ENCODE results near the gene LCN6. TPM values are rescaled to one million over a fixed set of nuclear protein-coding genes. Genes with fewer than 3 reads are reported as not detected.
"Not testable (repeated sequence)": the region's sequence is repeated elsewhere in the genome, so short reads cannot be mapped to it uniquely, and the experiment has no call there.

LCN6 gene
- total RNA-seq = not detected

GRCh38 chr9:136748201-136748600, at the start of gene LCN6:
Gene LCN6 (minus strand): TSS chr9:136748525. CDS start chr9:136748483, 42 bp downstream.
- Histone ChIP-seq H3K27me3 (ENCODE audit: insufficient read depth, low read length) (no peaks in the 10 kb centered on the region), H3K9me3 (ENCODE audit: low read depth, low read length) (peaks cover 16% of the 10 kb centered on the region), H3K4me1 (ENCODE audit: insufficient read depth, low read length) (peaks cover 5% of the 10 kb centered on the region), H3K4me3 (ENCODE audit: low read length) (no peak within 1 kb of the TSS)

- not testable (repeated sequence) for H3K9me3 ChIP-seq (ENCODE audit: low read depth, low read length); H3K4me3 ChIP-seq (ENCODE audit: low read length)
- H3K27me3 ChIP-seq (ENCODE audit: insufficient read depth, low read length) = peaks cover 14% of the 10 kb centered on the region
- H3K4me1 ChIP-seq (ENCODE audit: insufficient read depth, low read length) = peaks cover 40% of the 10 kb centered on the region
These were observed 48.5 kb upstream of the LCN6 start for GRCh38 chr9:136796775-136797347.

GRCh38 chr9:136796238-136796774, 48.0 kb upstream of the LCN6 start, which contains the start of gene CCDC183:
Gene CCDC183 (plus strand): TSS chr9:136796338. CDS start chr9:136796398, 60 bp downstream.
- Histone ChIP-seq H3K27me3 (ENCODE audit: insufficient read depth, low read length) (peaks cover 14% of the 10 kb centered on the region), H3K4me1 (ENCODE audit: insufficient read depth, low read length) (peaks cover 43% of the 10 kb centered on the region)

GRCh38 chr9:136795000-136795348, 46.6 kb upstream of the LCN6 start:
- Histone ChIP-seq H3K27me3 (ENCODE audit: insufficient read depth, low read length) (peaks cover 12% of the 10 kb centered on the region), H3K4me1 (ENCODE audit: insufficient read depth, low read length) (peaks cover 38% of the 10 kb centered on the region), H3K9me3 (ENCODE audit: low read depth, low read length) (no peaks in the 10 kb centered on the region), H3K4me3 (ENCODE audit: low read length) (no peak overlapping the region)

More at GRCh38 chr9:136796238-136796774, 48.0 kb upstream of the LCN6 start, which contains the start of gene CCDC183:
- no peaks in the 10 kb centered on the region for H3K9me3 ChIP-seq (ENCODE audit: low read depth, low read length)
- no peak within 1 kb of the TSS for H3K4me3 ChIP-seq (ENCODE audit: low read length)

GRCh38 chr9:136794281-136794999, 46.1 kb upstream of the LCN6 start:
- H3K27me3 ChIP-seq (ENCODE audit: insufficient read depth, low read length) = peaks cover 12% of the 10 kb centered on the region
- no peaks in the 10 kb centered on the region for H3K9me3 ChIP-seq (ENCODE audit: low read depth, low read length)
- H3K4me1 ChIP-seq (ENCODE audit: insufficient read depth, low read length) = peaks cover 34% of the 10 kb centered on the region
- no peak overlapping the region for H3K4me3 ChIP-seq (ENCODE audit: low read length)

GRCh38 chr9:136793086-136793946, 45.0 kb upstream of the LCN6 start:
- Histone ChIP-seq H3K9me3 (ENCODE audit: low read depth, low read length) (no peaks in the 10 kb centered on the region), H3K4me3 (ENCODE audit: low read length) (no peak overlapping the region), H3K27me3 (ENCODE audit: insufficient read depth, low read length) (peaks cover 3% of the 10 kb centered on the region), H3K4me1 (ENCODE audit: insufficient read depth, low read length) (peaks cover 27% of the 10 kb centered on the region)

- Histone ChIP-seq H3K27me3 (ENCODE audit: insufficient read depth, low read length) (peaks cover 3% of the 10 kb centered on the region), H3K9me3 (ENCODE audit: low read depth, low read length) (no peaks in the 10 kb centered on the region), H3K4me1 (ENCODE audit: insufficient read depth, low read length) (peaks cover 33% of the 10 kb centered on the region), H3K4me3 (ENCODE audit: low read length) (no peak overlapping the region)
These were observed 44.2 kb upstream of the LCN6 start for GRCh38 chr9:136792321-136793085.

- no peaks in the 10 kb centered on the region for H3K9me3 ChIP-seq (ENCODE audit: low read depth, low read length)
- no peaks in the 10 kb centered on the region for H3K27me3 ChIP-seq (ENCODE audit: insufficient read depth, low read length)
- H3K4me1 ChIP-seq (ENCODE audit: insufficient read depth, low read length) = peaks cover 35% of the 10 kb centered on the region
- peak overlapping the region; percentile 55 for H3K4me3 ChIP-seq (ENCODE audit: low read length)
These were observed 43.4 kb upstream of the LCN6 start for GRCh38 chr9:136791516-136792276.

- H3K4me1 ChIP-seq (ENCODE audit: insufficient read depth, low read length) = peaks cover 35% of the 10 kb centered on the region
- H3K4me3 ChIP-seq (ENCODE audit: low read length) = peak within 1 kb of the TSS; percentile 55
- H3K9me3 ChIP-seq (ENCODE audit: low read depth, low read length) = no peaks in the 10 kb centered on the region
- no peaks in the 10 kb centered on the region for H3K27me3 ChIP-seq (ENCODE audit: insufficient read depth, low read length)
These were observed 42.6 kb upstream of the LCN6 start, which contains the start of gene TMEM141 for GRCh38 chr9:136790640-136791515. Gene TMEM141 (plus strand): TSS chr9:136791344. CDS start chr9:136791371, 27 bp downstream.

GRCh38 chr9:136789523-136789937, 41.2 kb upstream of the LCN6 start:
- no peak overlapping the region for H3K4me3 ChIP-seq (ENCODE audit: low read length)
- H3K27me3 ChIP-seq (ENCODE audit: insufficient read depth, low read length) = no peaks in the 10 kb centered on the region
- H3K4me1 ChIP-seq (ENCODE audit: insufficient read depth, low read length) = peaks cover 27% of the 10 kb centered on the region
- no peaks in the 10 kb centered on the region for H3K9me3 ChIP-seq (ENCODE audit: low read depth, low read length)

GRCh38 chr9:136788644-136789522, 40.6 kb upstream of the LCN6 start:
- H3K9me3 ChIP-seq (ENCODE audit: low read depth, low read length); H3K27me3 ChIP-seq (ENCODE audit: insufficient read depth, low read length); H3K4me3 ChIP-seq (ENCODE audit: low read length): not testable (repeated sequence)
- H3K4me1 ChIP-seq (ENCODE audit: insufficient read depth, low read length) = peaks cover 26% of the 10 kb centered on the region

- Histone ChIP-seq H3K4me1 (ENCODE audit: insufficient read depth, low read length) (peaks cover 26% of the 10 kb centered on the region), H3K9me3 (ENCODE audit: low read depth, low read length) (no peaks in the 10 kb centered on the region), H3K27me3 (ENCODE audit: insufficient read depth, low read length) (no peaks in the 10 kb centered on the region), H3K4me3 (ENCODE audit: low read length) (no peak overlapping the region)
These were observed 39.5 kb upstream of the LCN6 start for GRCh38 chr9:136787690-136788400.

Measured in mononuclear cell (primary cell).